K562 (cell line): ENCODE results near the gene AKNAD1. TPM values are rescaled to one million over a fixed set of nuclear protein-coding genes. Genes with fewer than 3 reads are reported as not detected.

Source experiments
- ARID3B ChIP-seq: fragments of 250-450 bp; sonication (Bioruptor Pico); IDR thresholded peaks from 2 replicates; pipeline ENCODE4 v1.4.0; 2020; ENCODE audit warnings: borderline replicate concordance
- BCLAF1 ChIP-seq, 2 experiments: fragments of 450-650 bp in 1 of 2; IDR thresholded peaks; 2 replicates each; pipeline ENCODE4 v1.6.1; 2011 to 2017; ENCODE audit warnings: low read depth in 2 of 2, antibody characterized with exemption in 1 of 2, borderline replicate concordance in 1 of 2, low read length in 1 of 2, mild to moderate bottlenecking in 1 of 2, mixed read lengths in 1 of 2; ENCODE audit not compliant: control insufficient read depth in 1 of 2
- DNMT1 ChIP-seq: fragments of 450-650 bp; IDR thresholded peaks from 2 replicates; pipeline ENCODE4 v1.6.1; 2016; ENCODE audit warnings: antibody characterized with exemption, mild to moderate bottlenecking
- EP400 ChIP-seq: fragments of 450-650 bp; IDR thresholded peaks from 2 replicates; pipeline ENCODE4 v1.6.1; 2017; ENCODE audit warnings: antibody characterized with exemption, mild to moderate bottlenecking, moderate library complexity
- ERF ChIP-seq: fragments of 450-650 bp; formaldehyde crosslinking; IDR thresholded peaks from 2 replicates; pipeline ENCODE4 v1.4.0; 2020; ENCODE audit warnings: mild to moderate bottlenecking, mixed read lengths
- GATAD2A ChIP-seq: fragments of 450-650 bp; IDR thresholded peaks from 2 replicates; pipeline ENCODE4 v1.6.1; 2017
- HBP1 ChIP-seq: fragments of 450-650 bp; formaldehyde crosslinking; IDR thresholded peaks from 2 replicates; pipeline ENCODE4 v1.4.0; 2022; ENCODE audit warnings: missing genetic modification characterization
- ID3 ChIP-seq, 2 experiments: fragments of 250-450 bp in 1 of 2; fragments of 450-650 bp in 1 of 2; sonication (Bioruptor Pico) in 1 of 2; IDR thresholded peaks; 2 replicates each; pipeline versions ENCODE4 v1.6.1 to v1.8.0; 2016 to 2021; ENCODE audit warnings: mild to moderate bottlenecking in 2 of 2, moderate library complexity in 2 of 2, missing compliant biosample characterization in 1 of 2, missing genetic modification characterization in 1 of 2
- LCOR ChIP-seq: sonication (generic); formaldehyde crosslinking; IDR thresholded peaks from 2 replicates; pipeline ENCODE4 v1.8.0; 2022; ENCODE audit warnings: mild to moderate bottlenecking, missing genetic modification reagents
- MAFF ChIP-seq: IDR thresholded peaks from 2 replicates; pipeline ENCODE4 v1.6.1; 2012; ENCODE audit warnings: low read length, improper control_type of control experiment
- NR3C1 ChIP-seq: sonication (generic); formaldehyde crosslinking; IDR thresholded peaks from 2 replicates; pipeline ENCODE4 v1.8.1; 2022; ENCODE audit warnings: missing genetic modification reagents
- SMC3 ChIP-seq: conservative IDR thresholded peaks from 2 replicates; pipeline ENCODE4 v1.6.1; 2011; ENCODE audit warnings: low read depth, low read length, improper control_type of control experiment; ENCODE audit not compliant: insufficient read depth
- TEAD2 ChIP-seq: fragments of 450-650 bp; IDR thresholded peaks from 2 replicates; pipeline ENCODE4 v1.6.1; 2016; ENCODE audit warnings: missing genetic modification characterization, control low read depth, missing compliant biosample characterization
- TGIF2 ChIP-seq: sonication (generic); formaldehyde crosslinking; IDR thresholded peaks from 2 replicates; pipeline ENCODE4 v1.8.1; 2022; ENCODE audit warnings: mild to moderate bottlenecking, missing genetic modification reagents, moderate library complexity
- ZNF780A ChIP-seq: fragments of 250-450 bp; sonication (Bioruptor Pico); IDR thresholded peaks from 2 replicates; pipeline ENCODE4 v1.5.0; 2021; ENCODE audit warnings: mild to moderate bottlenecking
- polyA plus RNA-seq, 8 experiments: library from polyadenylated mRNA; depleted of rRNA in 4 of 8; stranded (reverse) in 5 of 8; unstranded in 3 of 8; fragments of >200 nt; fragmentation: Nextera tagmentation in 2 of 8; fragmentation: Illumina TruSeq in 1 of 8; extraction: Ambion mirVana in 2 of 8; extraction: Trizol in 1 of 8; gene quantifications; 2 replicates each; pipeline versions ENCODE4 v1.2.1 to v1.2.3, GENCODE V29; 2011 to 2014; ENCODE audit warnings: inconsistent platforms in 1 of 8, missing spikeins in 1 of 8
- total RNA-seq, 7 experiments: library from RNA; depleted of rRNA in 6 of 7; stranded (reverse); fragments of >200 nt in 6 of 7; fragmentation: Illumina TruSeq in 2 of 7; extraction: Trizol in 2 of 7; gene quantifications; 2 replicates each; pipeline versions ENCODE4 v1.2.1 to v1.2.3, GENCODE V29; 2011 to 2021; ENCODE audit warnings: low replicate concordance in 1 of 7
- TF ChIP-seq, protein P1 (sequence below), 2 experiments: IDR thresholded peaks in 1 of 2; conservative IDR thresholded peaks in 1 of 2; 2 replicates each; pipeline ENCODE4 v1.6.1; 2016; ENCODE audit warnings: low read depth in 2 of 2, mild to moderate bottlenecking in 1 of 2, missing compliant biosample characterization in 1 of 2, missing genetic modification characterization in 1 of 2, moderate library complexity in 1 of 2

Gene AKNAD1
- total and polyA plus RNA-seq, 9 of the 15 experiments (the other 6 are each of a cell fraction or from before 2014, with no cell fraction given) = 0.13 to 0.30 TPM; not detected in 7

DNA sequence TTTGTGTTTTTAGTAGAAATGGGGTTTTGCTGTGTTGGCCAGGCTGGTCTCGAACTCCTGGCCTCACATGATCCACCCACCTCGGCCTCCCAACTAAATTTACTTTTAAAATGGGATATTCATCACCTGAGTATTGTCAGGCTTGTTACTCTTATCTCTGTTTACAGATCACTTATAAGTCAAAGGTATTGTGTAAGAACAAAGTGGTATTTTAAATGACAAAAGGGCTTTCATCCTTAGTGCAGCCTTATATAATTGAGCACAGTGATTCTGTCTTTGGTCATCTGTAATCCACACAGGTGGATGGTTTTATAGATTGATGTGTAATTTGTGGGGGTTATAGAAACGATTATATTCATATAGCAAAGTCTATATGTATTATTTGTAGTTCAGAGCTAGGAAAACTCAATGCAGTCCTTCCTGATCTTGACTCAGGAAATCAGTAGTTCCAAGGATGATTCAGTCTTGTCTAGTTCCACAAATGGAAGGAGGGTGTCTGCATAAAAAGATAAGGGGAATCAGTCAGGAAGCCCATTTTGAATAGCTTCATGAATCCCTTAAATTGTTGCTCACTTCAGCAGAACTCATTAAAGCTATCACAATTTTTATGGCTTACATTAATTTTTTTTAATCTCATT, 75.8 kb downstream of the AKNAD1 start (continued):
- TF ChIP-seq, protein P1, sequence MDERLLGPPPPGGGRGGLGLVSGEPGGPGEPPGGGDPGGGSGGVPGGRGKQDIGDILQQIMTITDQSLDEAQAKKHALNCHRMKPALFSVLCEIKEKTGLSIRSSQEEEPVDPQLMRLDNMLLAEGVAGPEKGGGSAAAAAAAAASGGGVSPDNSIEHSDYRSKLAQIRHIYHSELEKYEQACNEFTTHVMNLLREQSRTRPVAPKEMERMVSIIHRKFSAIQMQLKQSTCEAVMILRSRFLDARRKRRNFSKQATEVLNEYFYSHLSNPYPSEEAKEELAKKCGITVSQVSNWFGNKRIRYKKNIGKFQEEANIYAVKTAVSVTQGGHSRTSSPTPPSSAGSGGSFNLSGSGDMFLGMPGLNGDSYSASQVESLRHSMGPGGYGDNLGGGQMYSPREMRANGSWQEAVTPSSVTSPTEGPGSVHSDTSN (CRISPR knock-in tag; IDR thresholded peaks at IDR 0.05; ENCODE audit: low read depth) = no peak
- TF ChIP-seq, protein P1 (tag; conservative IDR thresholded peaks at IDR 0.05; ENCODE audit: low read depth) = no peak
- TF ChIP-seq EP400 (no peak), DNMT1 (no peak), BCLAF1 (IDR thresholded peaks at IDR 0.05; ENCODE audit: borderline replicate concordance in 1 of 2, control insufficient read depth in 1 of 2, low read depth in 2 of 2, low read length in 1 of 2) (no peak), ZNF780A (CRISPR knock-in tag) (no peak), TEAD2 (no peak), LCOR (CRISPR knock-in tag) (0 out of 2 replicates have a peak, but pooled peaks have one; percentile 20), HBP1 (no peak), ID3 (CRISPR knock-in tag; IDR thresholded peaks at IDR 0.05) (no peak), ID3 (tag; IDR thresholded peaks at IDR 0.05) (no peak), SMC3 (no peak), MAFF (no peak), ERF (no peak), TGIF2 (CRISPR knock-in tag) (no peak), ARID3B (CRISPR knock-in tag) (no peak), GATAD2A (no peak), NR3C1 (CRISPR knock-in tag) (no peak)
